K562 (cell line): Measurements from ENCODE around the gene PADI1.
A peak's percentile ranks its signal among the peaks of the same experiment; 100 is the strongest.

Source experiments
- ATF3 ChIP-seq, 2 experiments: fragments of 450-650 bp in 1 of 2; sonication (generic) in 1 of 2; formaldehyde crosslinking in 1 of 2; IDR thresholded peaks in 1 of 2; conservative IDR thresholded peaks in 1 of 2; 2 replicates each; pipeline versions ENCODE4 v1.6.1 to v1.8.1; 2016 to 2023; ENCODE audit warnings: mild to moderate bottlenecking in 2 of 2, moderate library complexity in 2 of 2, inconsistent platforms in 1 of 2, missing genetic modification reagents in 1 of 2
- EZH2 ChIP-seq: IDR thresholded peaks from 2 replicates; pipeline ENCODE4 v1.6.1; 2012; ENCODE audit warnings: low read depth, mild to moderate bottlenecking, inconsistent platforms, low read length, borderline replicate concordance
- FIP1L1 ChIP-seq: fragments of 200-400 bp; formaldehyde crosslinking; IDR thresholded peaks from 2 replicates; pipeline ENCODE4 v1.6.1; 2018; ENCODE audit warnings: mild to moderate bottlenecking, low read depth, low read length; ENCODE audit not compliant: poor library complexity, severe bottlenecking
- FOSL1 ChIP-seq: fragments of 200-800 bp; sonication (Bioruptor generic); conservative IDR thresholded peaks from 2 replicates; pipeline ENCODE4 v1.6.1; 2016; ENCODE audit warnings: missing genetic modification characterization, missing compliant biosample characterization
- JUND ChIP-seq, 2 experiments: IDR thresholded peaks; 2 replicates in 1 of 2; 3 replicates in 1 of 2; pipeline ENCODE4 v1.6.1; 2011; ENCODE audit warnings: borderline replicate concordance in 2 of 2, low read depth in 2 of 2, low read length in 2 of 2, improper control_type of control experiment in 1 of 2, missing biosample characterization in 1 of 2, missing genetic modification characterization in 1 of 2, missing genetic modification reagents in 1 of 2
- NFIC ChIP-seq: fragments of 450-650 bp; IDR thresholded peaks from 2 replicates; pipeline ENCODE4 v1.6.1; 2017; ENCODE audit warnings: mild to moderate bottlenecking, inconsistent platforms
- POLR2A ChIP-seq: fragments of 450-650 bp; conservative IDR thresholded peaks from 2 replicates; pipeline ENCODE4 v1.6.1; 2016
- PRPF4 ChIP-seq: fragments of 200-400 bp; formaldehyde crosslinking; IDR thresholded peaks from one replicate; pipeline ENCODE4 v1.6.1; 2017; ENCODE audit warnings: low read length, low read depth, mild to moderate bottlenecking; ENCODE audit not compliant: insufficient read depth, poor library complexity, severe bottlenecking
- TBP ChIP-seq: optimal IDR thresholded peaks from 2 replicates; pipeline ENCODE3; 2011; ENCODE audit warnings: low read depth, low read length, improper control_type of control experiment
- TCF7 ChIP-seq: sonication (generic); IDR thresholded peaks from 2 replicates; pipeline ENCODE4 v1.6.1; 2016; ENCODE audit warnings: antibody characterized with exemption, borderline replicate concordance
- TGIF2 ChIP-seq: sonication (generic); formaldehyde crosslinking; IDR thresholded peaks from 2 replicates; pipeline ENCODE4 v1.8.1; 2022; ENCODE audit warnings: mild to moderate bottlenecking, missing genetic modification reagents, moderate library complexity
- TSHZ1 ChIP-seq: fragments of 250-450 bp; sonication (Bioruptor Pico); IDR thresholded peaks from 2 replicates; pipeline ENCODE4 v1.4.0; 2020; ENCODE audit warnings: mild to moderate bottlenecking, moderate library complexity
- ZBTB1 ChIP-seq: sonication (generic); formaldehyde crosslinking; IDR thresholded peaks from 2 replicates; pipeline ENCODE4 v1.8.1; 2023; ENCODE audit warnings: missing genetic modification reagents, low read depth, mild to moderate bottlenecking, borderline replicate concordance

GRCh38 chr1:17212487-17213121, 7.7 kb downstream of the PADI1 start:
- TF ChIP-seq POLR2A: no peak
- TF ChIP-seq JUND (IDR thresholded peaks at IDR 0.05; ENCODE audit: borderline replicate concordance, low read depth, low read length): no peak
- no peak for TF ChIP-seq JUND (tag; IDR thresholded peaks at IDR 0.05; ENCODE audit: borderline replicate concordance, low read depth, low read length)
- TF ChIP-seq ZBTB1: no peak
- no peak for TF ChIP-seq EZH2
- TF ChIP-seq ATF3 (IDR thresholded peaks at IDR 0.05): no peak
- no peak for TF ChIP-seq ATF3 (CRISPR knock-in tag; conservative IDR thresholded peaks at IDR 0.05)
- TF ChIP-seq TCF7: no peak
- TF ChIP-seq NFIC: peak; percentile 84
- no peak for TF ChIP-seq FOSL1 (tag)
- TF ChIP-seq PRPF4: no peak
- no peak for TF ChIP-seq TBP
- TF ChIP-seq FIP1L1: no peak
- no peak for TF ChIP-seq TGIF2 (CRISPR knock-in tag)
- TF ChIP-seq TSHZ1 (CRISPR knock-in tag): no peak
